NT2/D1 (cell line): ENCODE results near the gene CASP7.

ENCODE experiments used
- SUZ12 ChIP-seq: IDR thresholded peaks from 2 replicates; pipeline ENCODE4 v1.6.1; 2011; ENCODE audit not compliant: insufficient read length, insufficient read depth; ENCODE audit errors: extremely low read depth
- YY1 ChIP-seq: IDR thresholded peaks from 2 replicates; pipeline ENCODE4 v1.6.1; 2011; ENCODE audit not compliant: insufficient read length, insufficient read depth
- ZNF274 ChIP-seq: IDR thresholded peaks from 2 replicates; pipeline ENCODE4 v1.6.1; 2011; ENCODE audit warnings: mild to moderate bottlenecking, low read depth, low read length

DNA sequence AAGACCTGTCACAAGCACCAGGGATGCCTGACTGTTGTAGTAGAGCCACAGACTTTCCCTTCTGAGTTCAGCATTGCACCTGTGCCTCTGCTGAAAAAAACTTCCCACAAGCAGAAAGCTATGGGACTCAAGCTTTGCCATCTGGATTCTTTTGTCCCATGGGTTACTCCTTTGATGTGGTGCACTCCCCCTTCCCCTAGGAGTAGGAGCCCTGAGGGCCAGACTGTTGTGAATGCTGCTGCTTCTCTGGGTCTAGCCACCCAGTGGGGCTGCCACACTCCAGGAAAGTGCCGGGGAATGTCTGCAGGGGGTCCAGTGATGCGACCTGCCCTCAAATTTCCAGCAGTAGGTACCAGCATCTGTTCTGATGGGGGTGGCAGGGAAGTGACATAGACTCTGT is 11.7 kb downstream of the CASP7 start:
- TF ChIP-seq YY1 (no peak), SUZ12 (no peak), ZNF274 (no peak)
